ENCODE data around the gene FXYD1. TPM values are rescaled to one million over a fixed set of nuclear protein-coding genes. Genes with fewer than 3 reads are reported as not detected.

The FXYD1 gene
- polyA plus RNA-seq, 2 of the 4 experiments (the other 2 are of a cell fraction) = not detected

GRCh38 chr19:35119091-35119490 is 19.5 kb upstream of the FXYD1 start:
- ChIA-PET CTCF (interaction anchor here (0.7 to 6.9 kb wide), 10 partner anchors 12 to 150 kb away, joined by 3 to 148 read pairs (median 4); partner anchors contain the start of genes FXYD1, LGI4 and USF2), POLR2A (no interaction called here)
- Histone ChIP-seq H3K4me3 (no peak overlapping the region), H3K4me1 (peaks cover 25% of the 10 kb centered on the region), H3K9me3 (no peaks in the 10 kb centered on the region), H3K27ac (no peak overlapping the region), H3K4me2 (no peak overlapping the region)
- TF ChIP-seq SMC3 (IDR thresholded peaks at IDR 0.05) = no peak
- TF ChIP-seq CHD4 (IDR thresholded peaks at IDR 0.05; ENCODE audit: borderline replicate concordance) = no peak
- TF ChIP-seq HMGXB4 (CRISPR knock-in tag; IDR thresholded peaks at IDR 0.05; ENCODE audit: borderline replicate concordance) = no peak
- no peak for TF ChIP-seq USF2 (IDR thresholded peaks at IDR 0.05)
- no peak for TF ChIP-seq RARB (CRISPR knock-in tag; IDR thresholded peaks at IDR 0.05)
- no peak for TF ChIP-seq HOXA7 (CRISPR knock-in tag; IDR thresholded peaks at IDR 0.05)
- TF ChIP-seq RFX5 (IDR thresholded peaks at IDR 0.05) = no peak
- no peak for TF ChIP-seq RCOR1 (IDR thresholded peaks at IDR 0.05; ENCODE audit: low read depth, low read length)
- no peak for TF ChIP-seq EHF (CRISPR knock-in tag; IDR thresholded peaks at IDR 0.05)
- FAIRE-seq = no peak
- ATAC-seq = no peak
- 86% methylated on average over 14 of the region's 14 CpGs for WGBS (ENCODE audit: missing lambda C conversion rate)
- DNase-seq (ENCODE audit: low read depth in 1 of 2, low spot score in 1 of 2) = no peak

GRCh38 chr19:35119578-35120155 is 19.0 kb upstream of the FXYD1 start:
- DNase-seq (ENCODE audit: low read depth in 1 of 2, low spot score in 1 of 2) (no peak), FAIRE-seq (no peak), ATAC-seq (no peak)
- H3K4me2 ChIP-seq = no peak overlapping the region
- no peak for TF ChIP-seq HMGXB4 (CRISPR knock-in tag; IDR thresholded peaks at IDR 0.05; ENCODE audit: borderline replicate concordance)
- no peak for TF ChIP-seq NPAS2 (CRISPR knock-in tag; IDR thresholded peaks at IDR 0.05; ENCODE audit: borderline replicate concordance)
- TF ChIP-seq RAD21 (conservative IDR thresholded peaks at IDR 0.05 in 1 of 2, IDR thresholded peaks at IDR 0.05 in 1 of 2) = no peak
- no peak for TF ChIP-seq BCL3 (IDR thresholded peaks at IDR 0.05)
- no peak for TF ChIP-seq MAX (IDR thresholded peaks at IDR 0.05)
- TF ChIP-seq ELK1 (IDR thresholded peaks at IDR 0.05; ENCODE audit: low read depth, low read length) = no peak
- 90% methylated on average over 9 of the region's 9 CpGs for WGBS (ENCODE audit: missing lambda C conversion rate)
- H3K27ac ChIP-seq = no peak overlapping the region
- no peak overlapping the region for H3K4me3 ChIP-seq
- H3K9me3 ChIP-seq = no peaks in the 10 kb centered on the region
- CTCF ChIA-PET = interaction anchor here (0.5 to 6.9 kb wide), 10 partner anchors 16 to 168 kb away, joined by 3 to 148 read pairs (median 4); partner anchors contain the start of genes FXYD1 and LGI4
- peaks cover 24% of the 10 kb centered on the region for H3K4me1 ChIP-seq
- POLR2A ChIA-PET = no interaction called here

Measured in A549 (cell line).